ENCODE results near the gene C6orf52.
"Not testable (repeated sequence)": the region's sequence is repeated elsewhere in the genome, so short reads cannot be mapped to it uniquely, and the experiment has no call there.

The C6orf52 gene

DNA sequence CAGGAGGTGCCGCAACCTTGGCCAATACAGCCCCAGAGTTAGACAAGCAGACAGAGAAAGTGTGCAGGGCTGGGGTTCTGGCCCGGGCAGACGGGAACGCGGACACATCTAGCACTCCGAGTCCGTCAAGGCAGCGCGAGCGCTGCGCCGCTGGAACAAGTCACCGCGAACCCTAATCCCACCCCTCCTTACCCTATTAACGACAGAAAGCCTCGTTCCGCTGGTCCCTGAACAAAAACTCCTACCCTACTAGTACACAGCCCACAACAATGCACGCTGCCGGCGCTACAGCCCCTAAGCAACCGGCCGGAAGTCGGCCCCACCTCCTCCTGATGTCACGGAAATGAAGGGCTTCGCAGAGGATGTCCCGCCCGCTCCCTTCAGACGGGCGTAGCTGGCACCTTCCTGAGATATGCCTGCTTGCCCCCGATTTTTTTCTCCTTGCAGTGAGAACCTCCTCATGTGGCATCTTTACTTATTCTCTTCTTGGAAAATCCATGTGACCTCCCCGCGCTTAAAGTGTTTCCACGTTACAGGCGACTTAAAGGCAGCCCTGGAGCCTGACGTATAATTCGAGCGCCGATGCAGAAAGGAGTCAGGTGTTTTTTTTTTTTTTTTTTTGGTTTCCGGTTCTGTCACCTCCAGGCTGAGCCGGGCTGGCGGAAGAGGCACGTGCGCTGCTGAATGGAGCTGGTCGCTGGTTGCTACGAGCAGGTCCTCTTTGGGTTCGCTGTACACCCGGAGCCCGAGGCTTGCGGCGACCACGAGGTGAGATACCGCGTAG lies at the start of gene C6orf52, which contains the start of gene PAK1IP1:
C6orf52 (minus strand) TSS at position 315 of the 784 bp plus-strand sequence. CDS start 7,066 bp downstream, outside the sequence.
PAK1IP1 (plus strand) TSS at position 671 of the 784 bp plus-strand sequence; CDS start at position 685, 14 bp downstream.
- peak; percentile 97 for DNase-seq (ENCODE audit: low read depth, low spot score)

DNA sequence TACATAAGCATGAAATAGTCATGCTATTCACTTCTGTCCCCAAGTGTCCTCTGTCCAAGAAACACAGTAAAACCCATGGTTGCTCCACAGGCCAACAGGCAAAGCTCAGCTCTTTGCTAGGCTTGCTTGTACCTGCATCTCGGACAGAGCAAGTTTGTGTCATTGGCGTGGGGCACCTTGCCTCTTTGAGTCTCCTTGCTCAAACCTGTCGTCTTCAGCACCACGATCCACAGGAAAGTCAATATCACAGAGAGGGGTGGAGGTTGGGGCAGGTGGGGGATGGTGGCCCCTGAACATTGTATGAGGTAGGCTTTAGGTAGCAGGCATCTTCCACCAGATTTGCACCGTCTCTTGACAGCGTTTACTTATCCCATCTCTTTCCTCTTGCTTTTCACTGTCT lies 49.1 kb upstream of the C6orf52 start:
- no peak for DNase-seq (ENCODE audit: low read depth, low spot score)

- no peak for DNase-seq (ENCODE audit: low read depth, low spot score)
Measured at GRCh38 chr6:10742251-10742650, 47.8 kb upstream of the C6orf52 start.

- not testable (repeated sequence) for DNase-seq (ENCODE audit: low read depth, low spot score)
Measured at GRCh38 chr6:10741643-10742042, 47.2 kb upstream of the C6orf52 start.

DNA sequence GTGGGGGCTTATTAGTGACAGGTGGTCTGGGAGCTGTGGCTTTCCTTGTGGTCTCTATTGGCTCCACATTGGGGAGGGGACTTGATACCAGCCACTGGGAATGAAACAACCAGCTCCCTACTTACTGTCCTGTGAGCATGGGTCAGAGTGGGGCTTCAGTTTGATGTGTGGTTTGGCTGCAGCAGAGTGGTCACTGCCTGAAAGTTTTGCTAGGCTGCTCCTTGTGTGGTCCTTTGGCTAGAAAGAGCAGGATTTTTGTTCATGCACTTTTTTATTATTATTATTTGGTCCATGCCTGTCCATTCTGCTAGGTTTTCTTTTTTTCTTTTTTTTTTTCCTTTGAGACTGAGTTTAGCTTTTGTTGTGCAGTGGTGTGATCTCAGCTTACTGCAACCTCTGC lies 45.6 kb upstream of the C6orf52 start:
- no peak for DNase-seq (ENCODE audit: low read depth, low spot score)

GRCh38 chr6:10736731-10737130 lies 42.3 kb upstream of the C6orf52 start:
- no peak for DNase-seq (ENCODE audit: low read depth, low spot score)

- DNase-seq (ENCODE audit: low read depth, low spot score), result no peak
Measured at GRCh38 chr6:10733863-10734262, 39.4 kb upstream of the C6orf52 start.

DNA sequence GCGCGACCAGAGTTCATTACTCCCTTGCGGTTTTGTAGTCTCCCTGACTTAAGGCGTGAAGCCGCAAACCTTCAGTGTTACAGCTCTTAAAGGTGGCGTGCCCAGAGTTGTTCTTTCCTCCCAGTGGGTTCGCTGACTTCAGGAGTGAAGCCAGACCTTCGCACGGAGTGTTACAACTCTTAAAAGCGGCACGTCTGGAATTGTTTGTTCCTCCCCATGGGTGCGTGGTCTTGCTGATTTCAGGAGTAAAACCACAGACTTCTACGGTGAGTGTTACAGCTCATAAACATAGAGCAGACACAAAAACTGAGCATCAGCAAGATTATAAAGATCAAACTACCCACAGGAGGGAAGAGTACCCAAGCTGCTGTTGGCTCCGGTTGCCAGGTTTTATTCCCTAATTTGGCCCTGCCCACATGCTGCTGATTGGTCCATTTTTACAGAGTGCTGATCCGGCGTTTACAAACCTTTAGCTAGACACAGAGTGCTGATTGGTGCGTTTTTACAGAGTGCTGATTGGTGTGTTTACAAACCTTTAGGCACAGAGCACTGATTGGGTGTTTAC lies 38.8 kb upstream of the C6orf52 start:
- no peak for DNase-seq (ENCODE audit: low read depth, low spot score)

DNA sequence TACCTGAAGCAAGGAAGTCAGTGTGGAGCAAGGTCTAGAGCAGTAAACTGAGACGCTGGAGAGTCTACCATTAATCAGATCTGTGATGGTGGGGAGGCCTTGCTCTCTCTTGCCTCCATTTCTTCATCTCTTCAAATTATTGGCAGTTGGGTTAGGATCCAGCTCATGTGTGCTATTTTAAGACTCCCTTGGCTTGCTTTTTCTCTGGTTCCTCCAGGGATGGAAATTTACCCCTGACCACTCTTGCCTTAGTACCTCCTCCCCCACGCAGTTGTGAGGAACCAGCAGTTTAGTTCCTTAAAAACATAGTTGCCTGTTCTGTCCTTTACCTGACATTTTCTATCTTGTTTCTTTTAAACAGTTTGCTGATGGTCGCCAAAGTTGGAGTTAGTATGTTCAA lies 35.8 kb upstream of the C6orf52 start:
- no peak for DNase-seq (ENCODE audit: low read depth, low spot score)

GRCh38 chr6:10725716-10726115 lies 31.3 kb upstream of the C6orf52 start:
- no peak for DNase-seq (ENCODE audit: low read depth, low spot score)

GRCh38 chr6:10725044-10725443 lies 30.6 kb upstream of the C6orf52 start:
- DNase-seq (ENCODE audit: low read depth, low spot score), result no peak

GRCh38 chr6:10723567-10723881 lies 29.1 kb upstream of the C6orf52 start:
- DNase-seq (ENCODE audit: low read depth, low spot score), result no peak

- DNase-seq (ENCODE audit: low read depth, low spot score), result peak; percentile 99
Measured at GRCh38 chr6:10722820-10723566, 28.6 kb upstream of the C6orf52 start, which contains the start of gene TMEM14C. TSS of gene TMEM14C (plus strand) at chr6:10723070. CDS start at chr6:10724614, 1,544 bp downstream.

GRCh38 chr6:10722570-10722819 lies 28.1 kb upstream of the C6orf52 start:
- no peak for DNase-seq (ENCODE audit: low read depth, low spot score)

- no peak for DNase-seq (ENCODE audit: low read depth, low spot score)
Measured at GRCh38 chr6:10721850-10722569, 27.6 kb upstream of the C6orf52 start.

DNA sequence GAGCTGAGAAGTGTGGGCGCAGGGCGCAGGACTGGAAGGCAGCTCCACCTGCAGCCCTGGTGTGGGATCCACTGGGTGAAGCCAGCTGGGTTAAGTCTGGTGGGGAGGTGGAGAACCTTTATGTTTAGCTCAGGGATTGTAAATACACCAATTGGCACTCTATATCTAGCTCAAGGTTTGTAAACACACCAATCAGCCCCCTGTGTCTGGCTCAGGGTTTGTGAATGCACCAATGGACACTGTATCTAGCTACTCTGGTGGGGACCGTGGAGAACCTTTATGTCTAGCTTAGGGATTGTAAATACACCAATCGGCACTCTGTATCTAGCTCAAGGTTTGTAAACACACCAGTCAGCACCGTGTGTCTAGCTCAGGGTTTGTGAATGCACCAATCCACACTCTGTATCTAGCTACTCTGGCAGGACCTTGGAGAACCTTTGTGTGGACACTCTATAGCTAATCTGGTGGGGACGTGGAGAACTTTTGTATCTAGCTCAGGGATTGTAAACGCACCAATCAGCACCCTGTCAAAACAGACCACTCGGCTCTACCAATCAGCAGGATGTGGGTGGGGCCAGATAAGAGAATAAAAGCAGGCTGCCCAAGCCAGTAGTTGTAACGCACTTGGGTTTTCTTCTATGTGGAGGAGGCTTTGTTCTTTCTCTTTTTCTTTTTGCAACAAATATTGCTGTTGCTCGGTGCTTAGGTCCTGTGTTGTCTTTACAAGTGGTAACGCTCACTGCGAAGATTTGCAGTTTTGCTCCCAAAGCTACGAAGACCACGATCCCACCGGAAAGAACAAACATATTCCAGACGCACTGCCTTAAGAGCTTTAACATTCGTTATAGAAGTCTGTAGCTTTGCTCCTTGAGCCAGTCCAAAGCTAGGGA lies 26.8 kb upstream of the C6orf52 start:
- not testable (repeated sequence) for DNase-seq (ENCODE audit: low read depth, low spot score)

DNA sequence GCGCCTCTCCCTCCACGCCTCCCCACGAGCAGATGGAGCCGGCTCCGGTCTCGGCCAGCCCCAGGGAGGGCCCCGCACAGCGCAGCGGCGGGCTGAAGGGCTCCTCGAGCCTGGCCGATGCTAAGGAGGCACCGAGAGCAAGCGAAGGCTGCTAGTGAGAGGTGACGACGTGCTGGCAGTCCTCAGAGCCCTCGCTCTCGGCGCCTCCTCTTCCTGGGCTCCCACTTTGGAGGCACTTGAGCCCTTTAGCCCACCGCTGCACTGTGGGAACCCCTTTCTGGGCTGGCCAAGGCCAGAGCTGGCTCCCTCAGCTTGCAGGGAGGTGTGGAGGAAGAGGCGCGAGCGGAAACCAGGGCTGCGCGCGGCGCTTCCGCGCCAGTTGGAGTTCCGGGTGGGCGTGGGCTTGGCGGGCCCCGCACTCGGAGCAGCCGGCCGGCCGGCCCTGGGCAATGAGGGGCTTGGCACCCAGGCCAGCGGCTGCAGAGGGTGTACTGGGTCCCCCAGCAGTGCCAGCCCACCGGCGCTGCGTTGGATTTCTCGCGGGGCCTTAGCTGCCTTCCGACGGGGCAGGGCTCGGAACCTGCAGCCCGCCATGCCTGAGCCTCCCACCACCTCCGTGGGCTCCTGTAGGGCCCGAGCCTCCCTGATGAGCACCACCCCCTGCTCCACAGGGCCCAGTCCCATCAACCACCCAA lies 26.0 kb upstream of the C6orf52 start:
- DNase-seq (ENCODE audit: low read depth, low spot score), result peak; percentile 32

- DNase-seq (ENCODE audit: low read depth, low spot score), result no peak
Measured at GRCh38 chr6:10719964-10720264, 25.5 kb upstream of the C6orf52 start.

GRCh38 chr6:10719296-10719963 lies 25.0 kb upstream of the C6orf52 start:
- DNase-seq (ENCODE audit: low read depth, low spot score), result no peak

DNA sequence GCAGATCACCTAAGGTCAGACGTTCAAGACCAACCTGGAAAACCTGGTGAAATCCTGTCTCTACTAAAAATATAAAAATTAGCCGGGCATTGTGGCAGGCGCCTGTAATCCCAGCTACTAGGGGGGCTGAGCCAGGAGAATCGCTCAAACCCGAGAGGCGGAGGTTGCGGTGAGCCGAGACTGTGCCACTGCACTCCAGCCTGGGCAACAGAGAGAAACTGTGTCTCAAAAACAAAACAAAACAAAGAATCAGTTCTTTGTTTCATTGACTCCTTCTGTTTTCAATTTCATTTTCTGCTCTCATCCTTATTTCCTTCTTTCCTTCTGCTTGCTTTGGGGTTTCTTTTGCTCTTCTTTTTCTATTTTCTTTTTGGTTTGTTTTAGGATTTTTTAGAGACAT lies 19.5 kb upstream of the C6orf52 start:
- DNase-seq (ENCODE audit: low read depth, low spot score), result no peak
